GM23338 (cell line): ENCODE results near the gene UIMC1. TPM values are rescaled to one million over a fixed set of nuclear protein-coding genes. Genes with fewer than 3 reads are reported as not detected.

Source experiments
- ATAC-seq: fragments of 200-7000 bp; cut with Tn5 transposase; 3 replicates; pipeline ENCODE4 v1.9.1; 2020
- DNase-seq: peaks from one replicate; pipeline ENCODE4 v3.0.0-alpha.2; 2015; ENCODE audit warnings: low spot score
- H2AFZ ChIP-seq: fragments of 200-600 bp; sonication (generic); 2 replicates; pipeline ENCODE4 v1.8.0; 2016; ENCODE audit warnings: antibody characterized with exemption, mild to moderate bottlenecking, moderate library complexity
- H3F3A ChIP-seq: fragments of 200-600 bp; sonication (generic); replicated peaks from 2 replicates; pipeline ENCODE4 v1.8.0; 2017; ENCODE audit warnings: antibody characterized with exemption, mixed run types, low read depth
- H3K27ac ChIP-seq: fragments of 200-600 bp; sonication (generic); 2 replicates; pipeline ENCODE4 v1.6.1; 2016; ENCODE audit warnings: low read depth
- H3K27me3 ChIP-seq: fragments of 200-600 bp; sonication (generic); 2 replicates; pipeline ENCODE4 v1.8.0; 2016; ENCODE audit warnings: mild to moderate bottlenecking, mixed run types, moderate library complexity; ENCODE audit not compliant: insufficient read depth
- H3K36me3 ChIP-seq: fragments of 200-600 bp; sonication (generic); 2 replicates; pipeline ENCODE4 v1.8.0; 2016; ENCODE audit warnings: mild to moderate bottlenecking; ENCODE audit not compliant: insufficient read depth
- H3K4me1 ChIP-seq: fragments of 200-600 bp; sonication (generic); 2 replicates; pipeline ENCODE4 v1.8.0; 2016; ENCODE audit warnings: mild to moderate bottlenecking, moderate library complexity; ENCODE audit not compliant: insufficient read depth
- H3K4me2 ChIP-seq: fragments of 200-600 bp; sonication (generic); 2 replicates; pipeline ENCODE4 v1.7.1; 2017; ENCODE audit warnings: mixed run types
- H3K4me3 ChIP-seq: fragments of 200-600 bp; sonication (generic); 2 replicates; pipeline ENCODE4 v1.6.1; 2016; ENCODE audit warnings: mixed run types
- H3K79me2 ChIP-seq: fragments of 200-600 bp; sonication (generic); replicated peaks from 2 replicates; pipeline ENCODE4 v1.8.0; 2017; ENCODE audit warnings: mild to moderate bottlenecking; ENCODE audit not compliant: insufficient read depth
- H3K9me2 ChIP-seq: fragments of 200-600 bp; sonication (generic); 2 replicates; pipeline ENCODE4 v1.8.0; 2017; ENCODE audit not compliant: insufficient read depth
- H4K20me1 ChIP-seq: fragments of 200-600 bp; sonication (generic); replicated peaks from 2 replicates; pipeline ENCODE4 v1.8.0; 2017; ENCODE audit warnings: mild to moderate bottlenecking; ENCODE audit not compliant: insufficient read depth
- H3K27ac Mint-ChIP-seq: 2 replicates; pipeline ENCODE4 v1.8.0; 2020; ENCODE audit warnings: inconsistent platforms, mild to moderate bottlenecking, moderate library complexity, mixed read lengths
- H3K27me3 Mint-ChIP-seq: 3 replicates; pipeline ENCODE4 v1.8.0; 2022; ENCODE audit warnings: low read depth, mild to moderate bottlenecking, moderate library complexity, mixed read lengths, inconsistent platforms; ENCODE audit not compliant: insufficient read depth, poor library complexity
- H3K36me3 Mint-ChIP-seq: 3 replicates; pipeline ENCODE4 v1.8.0; 2021; ENCODE audit warnings: low read depth, mild to moderate bottlenecking, inconsistent platforms, moderate library complexity, mixed read lengths
- H3K4me1 Mint-ChIP-seq: 3 replicates; pipeline ENCODE4 v1.8.0; 2020; ENCODE audit warnings: mild to moderate bottlenecking, inconsistent platforms, mixed read lengths
- H3K4me3 Mint-ChIP-seq: 3 replicates; pipeline ENCODE4 v1.8.0; 2021; ENCODE audit warnings: moderate library complexity, mild to moderate bottlenecking, inconsistent platforms, mixed read lengths
- H3K9me3 Mint-ChIP-seq: 3 replicates; pipeline ENCODE4 v1.8.0; 2020; ENCODE audit warnings: moderate library complexity, mild to moderate bottlenecking, inconsistent platforms, mixed read lengths
- CREB1 ChIP-seq: fragments of 250-450 bp; sonication (Bioruptor Pico); IDR thresholded peaks from 2 replicates; pipeline ENCODE4 v1.5.0; 2020; ENCODE audit warnings: low read depth, mild to moderate bottlenecking, moderate library complexity
- ETS1 ChIP-seq: IDR thresholded peaks from 2 replicates; pipeline ENCODE4 v1.6.1; 2016; ENCODE audit warnings: antibody characterized with exemption
- EZH2 ChIP-seq: fragments of 200-600 bp; sonication (generic); IDR thresholded peaks from one replicate; pipeline ENCODE4 v1.8.0; 2017; ENCODE audit warnings: antibody characterized with exemption, mild to moderate bottlenecking, low read depth; ENCODE audit not compliant: unreplicated experiment
- EZH2phosphoT487 ChIP-seq: fragments of 200-600 bp; sonication (generic); IDR thresholded peaks from one replicate; pipeline ENCODE4 v1.8.1; 2018; ENCODE audit warnings: antibody characterized with exemption; ENCODE audit not compliant: unreplicated experiment
- JUNB ChIP-seq: IDR thresholded peaks from one replicate; pipeline ENCODE4 v1.6.1; 2016; ENCODE audit warnings: antibody characterized with exemption; ENCODE audit not compliant: unreplicated experiment
- NANOG ChIP-seq: IDR thresholded peaks from 2 replicates; pipeline ENCODE4 v1.6.1; 2016; ENCODE audit warnings: antibody characterized with exemption, borderline replicate concordance
- POLR2AphosphoS5 ChIP-seq: IDR thresholded peaks from 2 replicates; pipeline ENCODE4 v1.6.1; 2016; ENCODE audit warnings: antibody characterized with exemption, low read depth
- STAT1 ChIP-seq: IDR thresholded peaks from one replicate; pipeline ENCODE4 v1.6.1; 2016; ENCODE audit warnings: antibody characterized with exemption; ENCODE audit not compliant: unreplicated experiment
- ZNF114 ChIP-seq: fragments of 250-450 bp; sonication (Bioruptor Pico); IDR thresholded peaks from 2 replicates; pipeline ENCODE4 v1.5.0; 2020; ENCODE audit warnings: mild to moderate bottlenecking, moderate library complexity
- ZNF331 ChIP-seq: fragments of 250-450 bp; sonication (Bioruptor Pico); IDR thresholded peaks from 2 replicates; pipeline ENCODE4 v1.5.0; 2020; ENCODE audit warnings: low read depth, mild to moderate bottlenecking, moderate library complexity
- ZNF462 ChIP-seq: fragments of 250-450 bp; sonication (Bioruptor Pico); IDR thresholded peaks from 2 replicates; pipeline ENCODE4 v1.5.0; 2020; ENCODE audit warnings: mild to moderate bottlenecking, moderate library complexity
- polyA plus RNA-seq: library from polyadenylated mRNA; unstranded; fragments of >200 nt; fragmentation: Nextera tagmentation; extraction: Ambion mirVana; gene quantifications from 2 replicates; pipeline ENCODE4 v1.2.1, GENCODE V29; 2016
- total RNA-seq: library from RNA; depleted of rRNA; stranded (reverse); fragments of >200 nt; shearing (Covaris generic); gene quantifications from 2 replicates; pipeline ENCODE4 v1.2.3, GENCODE V29; 2014
- TF ChIP-seq, protein P1 (sequence below): IDR thresholded peaks from one replicate; pipeline ENCODE4 v1.6.1; 2018; ENCODE audit warnings: antibody characterized with exemption; ENCODE audit not compliant: unreplicated experiment
- TF ChIP-seq, protein P2 (sequence below), 2 experiments: fragments of 200-600 bp in 1 of 2; sonication (generic) in 1 of 2; conservative IDR thresholded peaks; 2 replicates each; pipeline versions ENCODE4 v1.5.1 to v1.6.1; 2016 to 2017; ENCODE audit warnings: antibody characterized with exemption in 2 of 2, low read depth in 2 of 2, mild to moderate bottlenecking in 2 of 2, moderate library complexity in 1 of 2

The UIMC1 gene
- total and polyA plus RNA-seq, 2 experiments from 2014 or later: 36.4 to 40.1 TPM

GRCh38 chr5:176995896-176996767, 10.4 kb downstream of the UIMC1 start:
- H3K4me3 ChIP-seq: no peak overlapping the region
- no peak overlapping the region for H3K4me2 ChIP-seq
- no peaks in the 10 kb centered on the region for H3K4me1 ChIP-seq
- H3K36me3 Mint-ChIP-seq: peaks cover 33% of the 10 kb centered on the region
- no peaks in the 10 kb centered on the region for H3F3A ChIP-seq
- H2AFZ ChIP-seq: no peak overlapping the region
- DNase-seq (no peak), ATAC-seq (no peak)
- no peaks in the 10 kb centered on the region for H3K9me2 ChIP-seq
- peaks cover 6% of the 10 kb centered on the region for H3K36me3 ChIP-seq
- no peak overlapping the region for H3K4me3 Mint-ChIP-seq
- TF ChIP-seq STAT1: no peak
- no peak for TF ChIP-seq CREB1 (CRISPR knock-in tag)
- TF ChIP-seq JUNB: no peak
- no peak for TF ChIP-seq ZNF462 (CRISPR knock-in tag)
- TF ChIP-seq ETS1: no peak
- no peak for TF ChIP-seq ZNF331
- TF ChIP-seq, protein P1, sequence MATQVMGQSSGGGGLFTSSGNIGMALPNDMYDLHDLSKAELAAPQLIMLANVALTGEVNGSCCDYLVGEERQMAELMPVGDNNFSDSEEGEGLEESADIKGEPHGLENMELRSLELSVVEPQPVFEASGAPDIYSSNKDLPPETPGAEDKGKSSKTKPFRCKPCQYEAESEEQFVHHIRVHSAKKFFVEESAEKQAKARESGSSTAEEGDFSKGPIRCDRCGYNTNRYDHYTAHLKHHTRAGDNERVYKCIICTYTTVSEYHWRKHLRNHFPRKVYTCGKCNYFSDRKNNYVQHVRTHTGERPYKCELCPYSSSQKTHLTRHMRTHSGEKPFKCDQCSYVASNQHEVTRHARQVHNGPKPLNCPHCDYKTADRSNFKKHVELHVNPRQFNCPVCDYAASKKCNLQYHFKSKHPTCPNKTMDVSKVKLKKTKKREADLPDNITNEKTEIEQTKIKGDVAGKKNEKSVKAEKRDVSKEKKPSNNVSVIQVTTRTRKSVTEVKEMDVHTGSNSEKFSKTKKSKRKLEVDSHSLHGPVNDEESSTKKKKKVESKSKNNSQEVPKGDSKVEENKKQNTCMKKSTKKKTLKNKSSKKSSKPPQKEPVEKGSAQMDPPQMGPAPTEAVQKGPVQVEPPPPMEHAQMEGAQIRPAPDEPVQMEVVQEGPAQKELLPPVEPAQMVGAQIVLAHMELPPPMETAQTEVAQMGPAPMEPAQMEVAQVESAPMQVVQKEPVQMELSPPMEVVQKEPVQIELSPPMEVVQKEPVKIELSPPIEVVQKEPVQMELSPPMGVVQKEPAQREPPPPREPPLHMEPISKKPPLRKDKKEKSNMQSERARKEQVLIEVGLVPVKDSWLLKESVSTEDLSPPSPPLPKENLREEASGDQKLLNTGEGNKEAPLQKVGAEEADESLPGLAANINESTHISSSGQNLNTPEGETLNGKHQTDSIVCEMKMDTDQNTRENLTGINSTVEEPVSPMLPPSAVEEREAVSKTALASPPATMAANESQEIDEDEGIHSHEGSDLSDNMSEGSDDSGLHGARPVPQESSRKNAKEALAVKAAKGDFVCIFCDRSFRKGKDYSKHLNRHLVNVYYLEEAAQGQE: no peak
- TF ChIP-seq POLR2AphosphoS5: no peak
- no peak for TF ChIP-seq ZNF114 (CRISPR knock-in tag)
- TF ChIP-seq, protein P2, sequence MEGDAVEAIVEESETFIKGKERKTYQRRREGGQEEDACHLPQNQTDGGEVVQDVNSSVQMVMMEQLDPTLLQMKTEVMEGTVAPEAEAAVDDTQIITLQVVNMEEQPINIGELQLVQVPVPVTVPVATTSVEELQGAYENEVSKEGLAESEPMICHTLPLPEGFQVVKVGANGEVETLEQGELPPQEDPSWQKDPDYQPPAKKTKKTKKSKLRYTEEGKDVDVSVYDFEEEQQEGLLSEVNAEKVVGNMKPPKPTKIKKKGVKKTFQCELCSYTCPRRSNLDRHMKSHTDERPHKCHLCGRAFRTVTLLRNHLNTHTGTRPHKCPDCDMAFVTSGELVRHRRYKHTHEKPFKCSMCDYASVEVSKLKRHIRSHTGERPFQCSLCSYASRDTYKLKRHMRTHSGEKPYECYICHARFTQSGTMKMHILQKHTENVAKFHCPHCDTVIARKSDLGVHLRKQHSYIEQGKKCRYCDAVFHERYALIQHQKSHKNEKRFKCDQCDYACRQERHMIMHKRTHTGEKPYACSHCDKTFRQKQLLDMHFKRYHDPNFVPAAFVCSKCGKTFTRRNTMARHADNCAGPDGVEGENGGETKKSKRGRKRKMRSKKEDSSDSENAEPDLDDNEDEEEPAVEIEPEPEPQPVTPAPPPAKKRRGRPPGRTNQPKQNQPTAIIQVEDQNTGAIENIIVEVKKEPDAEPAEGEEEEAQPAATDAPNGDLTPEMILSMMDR (conservative IDR thresholded peaks at IDR 0.05; ENCODE audit: low read depth in 2 of 2): no peak
- no peak for TF ChIP-seq EZH2phosphoT487
- TF ChIP-seq NANOG: no peak
- TF ChIP-seq EZH2: no peak
- H3K27ac Mint-ChIP-seq: no peak overlapping the region
- H3K27me3 ChIP-seq: no peaks in the 10 kb centered on the region
- peaks cover 22% of the 10 kb centered on the region for H3K9me3 Mint-ChIP-seq
- H3K27ac ChIP-seq: no peak overlapping the region; the same call in 1 of the 2 replicates
- peaks cover 50% of the 10 kb centered on the region for H4K20me1 ChIP-seq
- H3K79me2 ChIP-seq: peaks cover 99% of the 10 kb centered on the region
- H3K4me1 Mint-ChIP-seq: no peaks in the 10 kb centered on the region
- peaks cover 7% of the 10 kb centered on the region for H3K27me3 Mint-ChIP-seq
